Measurements from ENCODE around the gene RRP1B. TPM values are rescaled to one million over a fixed set of nuclear protein-coding genes. Genes with fewer than 3 reads are reported as not detected.
"Not testable (repeated sequence)": the region's sequence is repeated elsewhere in the genome, so short reads cannot be mapped to it uniquely, and the experiment has no call there.

Gene RRP1B
- total RNA-seq, 1 experiment from 2014 or later = 44.2 TPM

GRCh38 chr21:43708745-43709381, 49.5 kb downstream of the RRP1B start:
- H3K36me3 ChIP-seq (ENCODE audit: low read depth, low read length) = no peaks in the 10 kb centered on the region
- no peaks in the 10 kb centered on the region for H3K9me3 ChIP-seq (ENCODE audit: low read length)
- H3K4me1 ChIP-seq (ENCODE audit: insufficient read depth, low read length) = peaks cover 33% of the 10 kb centered on the region
- ChIA-PET CTCF (no interaction called here), POLR2A (ENCODE audit: unreplicated experiment) (no interaction called here)
- H3K4me2 ChIP-seq (ENCODE audit: low read length) = no peak overlapping the region
- H3K9ac ChIP-seq (ENCODE audit: low read length) = no peak overlapping the region
- H3K4me3 ChIP-seq (ENCODE audit: low read length) = no peak overlapping the region
- BruUV-seq (replicated peaks) = no TSS peak
- H2AFZ ChIP-seq (ENCODE audit: low read length) = no peak overlapping the region
- DNase-seq (no peak), ATAC-seq (no peak)
- H4K20me1 ChIP-seq (ENCODE audit: low read length) = no peaks in the 10 kb centered on the region
- no peak overlapping the region for H3K27ac ChIP-seq (ENCODE audit: low read length)
- H3K79me2 ChIP-seq (ENCODE audit: low read length) = peaks cover 6% of the 10 kb centered on the region; the same call in 1 of the 2 replicates
- intact Hi-C loops (cut with micrococcal nuclease) = no loop called here
- H3F3A ChIP-seq (ENCODE audit: low read length, unreplicated experiment) = peaks cover 9% of the 10 kb centered on the region
- H3K9me2 ChIP-seq (replicated peaks; ENCODE audit: low read length) = no peaks in the 10 kb centered on the region
- no peak for TF ChIP-seq EZH2phosphoT487 (IDR thresholded peaks at IDR 0.05; ENCODE audit: borderline replicate concordance, low read length)
- TF ChIP-seq CTCF (conservative IDR thresholded peaks at IDR 0.05; ENCODE audit: low read depth, low read length) = no peak
- no peak for TF ChIP-seq EZH2 (IDR thresholded peaks at IDR 0.05; ENCODE audit: low read length, unreplicated experiment)
- no peaks in the 10 kb centered on the region for H3K27me3 ChIP-seq (ENCODE audit: low read length)

- Histone ChIP-seq H3K27me3 (ENCODE audit: low read length) (no peaks in the 10 kb centered on the region), H3K79me2 (ENCODE audit: low read length) (peaks cover 6% of the 10 kb centered on the region; the same call in 1 of the 2 replicates), H3K9me3 (ENCODE audit: low read length) (no peaks in the 10 kb centered on the region), H3K27ac (ENCODE audit: low read length) (peak overlapping the region; percentile 94), H3K9ac (ENCODE audit: low read length) (peak overlapping the region; percentile 65), H3K36me3 (ENCODE audit: low read depth, low read length) (no peaks in the 10 kb centered on the region), H3K4me1 (ENCODE audit: insufficient read depth, low read length) (peaks cover 28% of the 10 kb centered on the region), H3K4me3 (ENCODE audit: low read length) (peak overlapping the region; percentile 56), H3K9me2 (replicated peaks; ENCODE audit: low read length) (no peaks in the 10 kb centered on the region), H2AFZ (ENCODE audit: low read length) (peak overlapping the region; percentile 59), H4K20me1 (ENCODE audit: low read length) (no peaks in the 10 kb centered on the region), H3F3A (ENCODE audit: low read length, unreplicated experiment) (peaks cover 9% of the 10 kb centered on the region), H3K4me2 (ENCODE audit: low read length) (peak overlapping the region; percentile 85)
- intact Hi-C loops (cut with micrococcal nuclease) = loop anchor here (1.0 kb wide), 1 partner anchor 52 kb away; no protein-coding TSS in a partner anchor
- DNase-seq = peak; percentile 98
- POLR2A ChIA-PET (ENCODE audit: unreplicated experiment) = no interaction called here
- no peak for TF ChIP-seq CTCF (conservative IDR thresholded peaks at IDR 0.05; ENCODE audit: low read depth, low read length)
- TF ChIP-seq EZH2phosphoT487 (IDR thresholded peaks at IDR 0.05; ENCODE audit: borderline replicate concordance, low read length) = no peak
- TF ChIP-seq EZH2 (IDR thresholded peaks at IDR 0.05; ENCODE audit: low read length, unreplicated experiment) = no peak
- peak; percentile 93 for ATAC-seq
- BruUV-seq (replicated peaks) = TSS peak; percentile 90
- CTCF ChIA-PET = no interaction called here
Observed at GRCh38 chr21:43712268-43712942, 53.0 kb downstream of the RRP1B start.

GRCh38 chr21:43713123-43713522, 53.8 kb downstream of the RRP1B start:
- DNase-seq; CTCF ChIA-PET; H3K79me2 ChIP-seq (ENCODE audit: low read length); ATAC-seq; H3K9me3 ChIP-seq (ENCODE audit: low read length); H3K9me2 ChIP-seq (replicated peaks; ENCODE audit: low read length); H4K20me1 ChIP-seq (ENCODE audit: low read length); H3K36me3 ChIP-seq (ENCODE audit: low read depth, low read length); POLR2A ChIA-PET (ENCODE audit: unreplicated experiment); intact Hi-C loops (cut with micrococcal nuclease); H3F3A ChIP-seq (ENCODE audit: low read length, unreplicated experiment); H3K27me3 ChIP-seq (ENCODE audit: low read length); H2AFZ ChIP-seq (ENCODE audit: low read length); BruUV-seq (replicated peaks); H3K4me3 ChIP-seq (ENCODE audit: low read length): not testable (repeated sequence)
- H3K4me2 ChIP-seq (ENCODE audit: low read length) = peak overlapping the region; percentile 85
- H3K27ac ChIP-seq (ENCODE audit: low read length) = peak overlapping the region; percentile 94
- H3K4me1 ChIP-seq (ENCODE audit: insufficient read depth, low read length) = peaks cover 30% of the 10 kb centered on the region
- peak overlapping the region; percentile 65 for H3K9ac ChIP-seq (ENCODE audit: low read length)

Measured in PC-3 (cell line).